CD4-positive, alpha-beta T cell (primary cell): Measurements from ENCODE around the gene NRL. TPM values are rescaled to one million over a fixed set of nuclear protein-coding genes. Genes with fewer than 3 reads are reported as not detected.
"Not testable (repeated sequence)": the region's sequence is repeated elsewhere in the genome, so short reads cannot be mapped to it uniquely, and the experiment has no call there.

Source experiments
- ATAC-seq: fragments of 200-7000 bp; cut with Tn5 transposase; one replicate; pipeline ENCODE4 v1.10.0; 2022; ENCODE audit warnings: mild to moderate bottlenecking; ENCODE audit not compliant: poor library complexity
- CTCF ChIA-PET: fragments of 350-600 bp; sonication (Branson Sonifier 250); formaldehyde crosslinking; loops from one replicate; lab custom pipeline; 2021; ENCODE audit warnings: antibody characterized with exemption, inconsistent platforms; lab: Charles Lee
- POLR2A ChIA-PET: fragments of 350-600 bp; sonication (Branson Sonifier 250); formaldehyde crosslinking; loops from one replicate; lab custom pipeline; 2021; ENCODE audit warnings: antibody characterized with exemption, inconsistent platforms; lab: Charles Lee
- DNase-seq, 14 experiments: peaks; one replicate each; pipeline ENCODE4 v3.0.0-alpha.2; 2013 to 2020; ENCODE audit warnings: mixed read lengths in 2 of 14
- H3K27ac ChIP-seq, 2 donors: one replicate each; pipeline versions ENCODE4 v1.5.1 to v1.7.0; 2013; ENCODE audit warnings: low read length in 2 of 2, low read depth in 1 of 2, mild to moderate bottlenecking in 1 of 2
- H3K27me3 ChIP-seq, 2 experiments: 1 replicate in 1 of 2; 2 replicates in 1 of 2; pipeline versions ENCODE4 v1.6.1 to v1.7.0; 2013; ENCODE audit warnings: low read length in 2 of 2, control low read depth in 1 of 2, mild to moderate bottlenecking in 1 of 2, moderate library complexity in 1 of 2; ENCODE audit not compliant: insufficient read depth in 2 of 2, control insufficient read depth in 1 of 2
- H3K36me3 ChIP-seq: one replicate; pipeline ENCODE4 v1.6.1; 2013; ENCODE audit warnings: low read length, control low read depth; ENCODE audit not compliant: insufficient read depth
- H3K4me1 ChIP-seq: one replicate; pipeline ENCODE4 v1.6.1; 2013; ENCODE audit warnings: low read length, control low read depth; ENCODE audit not compliant: insufficient read depth
- H3K4me3 ChIP-seq: one replicate; pipeline ENCODE4 v1.5.1; 2013; ENCODE audit warnings: mild to moderate bottlenecking, low read length, moderate library complexity
- H3K9me3 ChIP-seq, 2 experiments: 1 replicate in 1 of 2; 2 replicates in 1 of 2; pipeline versions ENCODE4 v1.6.1 to v1.7.0; 2013; ENCODE audit warnings: low read length in 2 of 2, mild to moderate bottlenecking in 2 of 2, control low read depth in 1 of 2, moderate library complexity in 1 of 2; ENCODE audit not compliant: control insufficient read depth in 1 of 2, insufficient read depth in 1 of 2
- H3K27ac Mint-ChIP-seq: one replicate; pipeline ENCODE4 v1.8.0; 2020; ENCODE audit warnings: mixed read lengths
- H3K27me3 Mint-ChIP-seq: one replicate; pipeline ENCODE4 v1.8.0; 2021; ENCODE audit warnings: mixed read lengths
- H3K36me3 Mint-ChIP-seq: one replicate; pipeline ENCODE4 v1.8.0; 2021; ENCODE audit warnings: low read depth, mixed read lengths
- H3K4me1 Mint-ChIP-seq: one replicate; pipeline ENCODE4 v1.8.0; 2021; ENCODE audit warnings: low read depth, mixed read lengths
- H3K4me3 Mint-ChIP-seq: one replicate; pipeline ENCODE4 v1.8.0; 2020; ENCODE audit warnings: mild to moderate bottlenecking, mixed read lengths
- H3K9me3 Mint-ChIP-seq: one replicate; pipeline ENCODE4 v1.8.0; 2020; ENCODE audit warnings: mixed read lengths
- CTCF ChIP-seq: fragments of 200-600 bp; IDR thresholded peaks from one replicate; pipeline ENCODE4 v1.8.0; 2022; ENCODE audit warnings: antibody characterized with exemption, mild to moderate bottlenecking
- intact Hi-C, 2 experiments: fragments of 100-400 bp; cut with DNase I in 1 of 2; cut with micrococcal nuclease in 1 of 2; formaldehyde crosslinking; loops; one replicate each; pipeline versions ENCODE4 v1.15.1 to v1.9.0; 2023 to 2025; cut with DNase I, micrococcal nuclease
- microRNA-seq: library from miRNA; unstranded; fragments of <30 nt; microRNA quantifications from one replicate; pipeline ENCODE4 v1.2.0, GENCODE V29; 2021; ENCODE audit warnings: borderline microRNAs expressed, borderline replicate concordance
- total RNA-seq, 174 experiments: library from RNA in 2 of 174; stranded (reverse) in 2 of 174; gene quantifications; one replicate each; pipeline ENCODE4 v1.2.3 and lab custom pipeline; 2021 to 2026

Gene NRL
- total RNA-seq, 2 experiments from 2014 or later, result 1.6 to 1.9 TPM

- Mint-ChIP-seq H3K36me3 (no peaks in the 10 kb centered on the region), H3K27ac (no peak overlapping the region), H3K9me3 (no peaks in the 10 kb centered on the region), H3K4me1 (peaks cover 12% of the 10 kb centered on the region), H3K27me3 (no peaks in the 10 kb centered on the region), H3K4me3 (no peak overlapping the region)
- Histone ChIP-seq H3K4me3 (no peak overlapping the region), H3K9me3 (peaks cover 3 to 5% of the 10 kb centered on the region in 2 experiments), H3K4me1 (peaks cover 7% of the 10 kb centered on the region), H3K27me3 (no peaks in the 10 kb centered on the region), H3K27ac (no peak overlapping the region), H3K36me3 (no peaks in the 10 kb centered on the region)
- ChIA-PET CTCF (no interaction called here), POLR2A (no interaction called here)
- TF ChIP-seq CTCF, result no peak
- intact Hi-C loops, result no loop called here
- peak in 2 of 14 experiments; percentile 22 to 31 for DNase-seq
- ATAC-seq, result no peak
Observed at GRCh38 chr14:24032727-24033418, 81.9 kb downstream of the NRL start.

- DNase-seq, H3K36me3 ChIP-seq, H3K9me3 Mint-ChIP-seq, ATAC-seq, CTCF ChIA-PET, H3K4me1 Mint-ChIP-seq, H3K4me1 ChIP-seq, H3K27ac Mint-ChIP-seq, intact Hi-C loops, H3K27ac ChIP-seq, H3K27me3 ChIP-seq, H3K27me3 Mint-ChIP-seq, H3K36me3 Mint-ChIP-seq, H3K4me3 ChIP-seq, H3K4me3 Mint-ChIP-seq, POLR2A ChIA-PET, H3K9me3 ChIP-seq: not testable (repeated sequence)
Observed at GRCh38 chr14:24031331-24031730, 83.4 kb downstream of the NRL start.

- DNase-seq, H3K27me3 Mint-ChIP-seq, H3K27ac ChIP-seq, H3K36me3 ChIP-seq, H3K4me1 Mint-ChIP-seq, H3K36me3 Mint-ChIP-seq, H3K4me3 ChIP-seq, H3K9me3 Mint-ChIP-seq, H3K9me3 ChIP-seq, H3K27me3 ChIP-seq, ATAC-seq, H3K4me3 Mint-ChIP-seq, POLR2A ChIA-PET, H3K4me1 ChIP-seq, CTCF ChIA-PET, intact Hi-C loops, H3K27ac Mint-ChIP-seq: not testable (repeated sequence)
Observed at GRCh38 chr14:24029687-24030086, 85.1 kb downstream of the NRL start.

Small RNA genes lying within 50 kb of the gene (microRNA-seq; reads per million reads assigned to microRNA genes)
- gene MIR7703, result not detected

Other genes with a start within 250 kb of the NRL start
- gene DHRS4, start 161.2 kb downstream of the NRL start, total RNA-seq, result 1 to 10 TPM; 6.6 to 6.7 TPM
- 1 to 10 TPM; 8.3 to 8.7 TPM for gene DHRS4L2, start 126.0 kb downstream of the NRL start, total RNA-seq
- under 1 TPM; 0.05 to 0.11 TPM for gene CARMIL3, start 62.9 kb downstream of the NRL start, total RNA-seq
- gene CPNE6, start 43.4 kb downstream of the NRL start, total RNA-seq, result not detected
- gene PCK2, start 20.6 kb downstream of the NRL start, total RNA-seq, result 1 to 10 TPM; 5.2 to 7.4 TPM
- 10 to 100 TPM; 74.8 to 75.3 TPM for gene DCAF11, start 172 bp downstream of the NRL start, total RNA-seq
- 1 to 10 TPM; 1.5 to 1.7 TPM for gene FITM1, start 15.7 kb upstream of the NRL start, total RNA-seq
- gene PSME1, start 21.2 kb upstream of the NRL start, total RNA-seq, result 100 to 1,000 TPM; 166 to 171 TPM
- gene EMC9, start 26.6 kb upstream of the NRL start, total RNA-seq, result 10 to 100 TPM; 11.8 to 13.1 TPM
- 10 to 100 TPM; 81.7 to 83.2 TPM for gene PSME2, start 31.7 kb upstream of the NRL start, total RNA-seq
- 10 to 100 TPM; 46.0 to 57.8 TPM for gene RNF31, start 32.5 kb upstream of the NRL start, total RNA-seq
- gene IRF9, start 46.3 kb upstream of the NRL start, total RNA-seq, result 100 to 1,000 TPM; 248 to 262 TPM
- gene REC8, start 57.1 kb upstream of the NRL start, total RNA-seq, result 100 to 1,000 TPM; 105 to 107 TPM
- 10 to 100 TPM; 36.6 to 37.9 TPM for gene IPO4, start 73.9 kb upstream of the NRL start, total RNA-seq
- 10 to 100 TPM; 12.9 to 13.0 TPM for gene TM9SF1, start 80.5 kb upstream of the NRL start, total RNA-seq
- under 1 TPM; 0.30 to 0.64 TPM for gene TSSK4, start 90.7 kb upstream of the NRL start, total RNA-seq
- 10 to 100 TPM; 73.4 to 80.1 TPM for gene CHMP4A, start 98.5 kb upstream of the NRL start, total RNA-seq
- 1 to 10 TPM; 3.2 to 3.7 TPM for gene MDP1, start 101.1 kb upstream of the NRL start, total RNA-seq
- 10 to 100 TPM; 42.0 to 43.5 TPM for gene NEDD8, start 117.4 kb upstream of the NRL start, total RNA-seq
- 10 to 100 TPM; 22.2 to 24.8 TPM for gene GMPR2, start 118.0 kb upstream of the NRL start, total RNA-seq
- 100 to 1,000 TPM; 110 to 113 TPM for gene TINF2, start 127.7 kb upstream of the NRL start, total RNA-seq
- 1 to 10 TPM; 3.5 to 3.9 TPM for gene TGM1, start 148.2 kb upstream of the NRL start, total RNA-seq
- 10 to 100 TPM; 52.3 to 55.2 TPM for gene RABGGTA, start 156.6 kb upstream of the NRL start, total RNA-seq
- gene DHRS1, start 184.8 kb upstream of the NRL start, total RNA-seq, result 10 to 100 TPM; 21.5 to 23.5 TPM
- 10 to 100 TPM; 25.9 to 27.5 TPM for gene NOP9, start 184.9 kb upstream of the NRL start, total RNA-seq
- gene CIDEB, start 193.0 kb upstream of the NRL start, total RNA-seq, result 1 to 10 TPM; 7.4 to 9.2 TPM
- gene LTB4R2, start 195.2 kb upstream of the NRL start, total RNA-seq, result 10 to 100 TPM; 16.4 to 18.2 TPM
- 10 to 100 TPM; 15.6 to 18.3 TPM for gene LTB4R, start 196.6 kb upstream of the NRL start, total RNA-seq
- gene ADCY4, start 220.1 kb upstream of the NRL start, total RNA-seq, result 1 to 10 TPM; 4.7 to 5.9 TPM
- 10 to 100 TPM; 18.1 to 18.9 TPM for gene RIPK3, start 225.0 kb upstream of the NRL start, total RNA-seq